ENCODE measurements around the gene ARHGAP22.

ARHGAP22 gene

GRCh38 chr10:48503293-48503911 lies 101.5 kb downstream of the ARHGAP22 start:
- TF ChIP-seq CTCF (IDR thresholded peaks at IDR 0.05) (no peak), ZFX (IDR thresholded peaks at IDR 0.05; ENCODE audit: borderline replicate concordance) (no peak)
- no peak overlapping the region for H3K27ac ChIP-seq

- TF ChIP-seq ZFX (IDR thresholded peaks at IDR 0.05; ENCODE audit: borderline replicate concordance) (no peak), CTCF (IDR thresholded peaks at IDR 0.05) (no peak)
- H3K27ac ChIP-seq = no peak overlapping the region
Observed at GRCh38 chr10:48502791-48503190, 102.1 kb downstream of the ARHGAP22 start.

GRCh38 chr10:48501787-48502771 lies 102.8 kb downstream of the ARHGAP22 start:
- no peak overlapping the region for H3K27ac ChIP-seq
- TF ChIP-seq CTCF (IDR thresholded peaks at IDR 0.05) (no peak), ZFX (IDR thresholded peaks at IDR 0.05; ENCODE audit: borderline replicate concordance) (no peak)

- H3K27ac ChIP-seq = no peak overlapping the region
- no peak for TF ChIP-seq CTCF (IDR thresholded peaks at IDR 0.05)
- no peak for TF ChIP-seq ZFX (IDR thresholded peaks at IDR 0.05; ENCODE audit: borderline replicate concordance)
Observed at GRCh38 chr10:48501226-48501625, 103.6 kb downstream of the ARHGAP22 start.

GRCh38 chr10:48500771-48501170 lies 104.1 kb downstream of the ARHGAP22 start:
- H3K27ac ChIP-seq = no peak overlapping the region
- no peak for TF ChIP-seq CTCF (IDR thresholded peaks at IDR 0.05)
- TF ChIP-seq ZFX (IDR thresholded peaks at IDR 0.05; ENCODE audit: borderline replicate concordance) = no peak

GRCh38 chr10:48498940-48499510 lies 105.8 kb downstream of the ARHGAP22 start:
- H3K27ac ChIP-seq = no peak overlapping the region
- TF ChIP-seq ZFX (IDR thresholded peaks at IDR 0.05; ENCODE audit: borderline replicate concordance) = no peak
- TF ChIP-seq CTCF (IDR thresholded peaks at IDR 0.05) = no peak
